ENCODE data around the gene MSS51. TPM values are rescaled to one million over a fixed set of nuclear protein-coding genes. Genes with fewer than 3 reads are reported as not detected.

The MSS51 gene
- 1.5 TPM for total RNA-seq

- Histone ChIP-seq H3K4me3 (no peak within 1 kb of the TSS), H3K4me1 (no peaks in the 10 kb centered on the region), H3K9me3 (no peaks in the 10 kb centered on the region), H3K27ac (no peak within 1 kb of the TSS), H3K27me3 (no peaks in the 10 kb centered on the region), H3K36me3 (peaks cover 0 to 28% of the 10 kb centered on the region in 2 donors)
- no peak for DNase-seq (ENCODE audit: extremely low spot score in 2 of 2)
- intact Hi-C loops (cut with DNase I): no loop called here
- TF ChIP-seq POLR2A (IDR thresholded peaks at IDR 0.05) (no peak), CTCF (IDR thresholded peaks at IDR 0.05) (no peak), POLR2AphosphoS5 (IDR thresholded peaks at IDR 0.05; ENCODE audit: insufficient read depth in 1 of 2, low read depth in 1 of 2) (no peak)
Observed at GRCh38 chr10:73433538-73433867, at the start of gene MSS51. Gene MSS51 (minus strand): TSS chr10:73433561. CDS start chr10:73428284, 5,277 bp downstream.

DNA sequence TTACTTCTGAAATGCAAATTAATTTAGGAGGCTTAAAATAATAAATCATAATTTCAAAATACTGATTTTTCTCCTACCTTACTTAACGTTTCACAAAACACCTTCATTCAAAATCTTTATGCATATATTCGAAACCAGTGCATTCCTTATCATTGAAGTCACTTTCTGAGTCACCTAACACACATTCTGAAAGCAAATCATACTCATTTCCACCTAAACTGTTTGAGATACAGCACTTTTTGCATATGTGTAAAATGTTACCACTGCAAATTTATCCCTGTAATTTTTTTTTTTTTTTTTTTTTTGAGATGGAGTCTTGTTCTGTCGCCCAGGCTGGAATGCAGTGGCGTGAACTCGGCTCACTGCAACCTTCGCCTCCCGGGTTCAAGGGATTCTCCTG is 46.8 kb upstream of the MSS51 start:
- H3K36me3 ChIP-seq: peaks cover 0 to 46% of the 10 kb centered on the region in 2 donors
- no peaks in the 10 kb centered on the region for H3K27me3 ChIP-seq
- H3K9me3 ChIP-seq: no peaks in the 10 kb centered on the region
- intact Hi-C loops (cut with DNase I): no loop called here
- no peak overlapping the region for H3K27ac ChIP-seq
- H3K4me3 ChIP-seq: no peak overlapping the region
- TF ChIP-seq CTCF (IDR thresholded peaks at IDR 0.05) (no peak), POLR2A (IDR thresholded peaks at IDR 0.05) (no peak), POLR2AphosphoS5 (IDR thresholded peaks at IDR 0.05; ENCODE audit: insufficient read depth in 1 of 2, low read depth in 1 of 2) (no peak)
- peaks cover under 1% of the 10 kb centered on the region for H3K4me1 ChIP-seq
- no peak for DNase-seq (ENCODE audit: extremely low spot score in 2 of 2)

DNA sequence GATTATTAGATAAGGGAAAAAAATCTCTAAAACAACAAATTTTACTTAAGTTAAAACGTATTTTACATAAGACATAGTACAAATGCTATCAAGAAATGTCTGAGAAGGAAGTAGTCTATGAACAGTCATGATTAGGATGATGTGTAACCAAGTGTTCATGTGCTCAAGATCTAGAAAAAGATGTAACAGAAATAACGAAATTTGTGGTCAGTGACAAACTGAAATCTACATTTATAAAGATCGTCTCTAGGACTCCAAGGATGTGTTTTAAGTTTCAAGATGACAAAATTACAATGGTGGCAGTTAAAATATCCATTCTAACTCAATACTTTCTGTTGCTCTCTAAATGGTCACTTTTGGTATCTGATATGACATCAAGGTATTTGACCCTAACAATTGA is 45.3 kb upstream of the MSS51 start:
- Histone ChIP-seq H3K4me1 (no peaks in the 10 kb centered on the region), H3K27ac (no peak overlapping the region), H3K36me3 (peaks cover 0 to 59% of the 10 kb centered on the region in 2 donors), H3K9me3 (no peaks in the 10 kb centered on the region), H3K4me3 (no peak overlapping the region), H3K27me3 (no peaks in the 10 kb centered on the region)
- no peak for DNase-seq (ENCODE audit: extremely low spot score in 2 of 2)
- intact Hi-C loops (cut with DNase I): no loop called here
- TF ChIP-seq POLR2A (IDR thresholded peaks at IDR 0.05): no peak
- TF ChIP-seq POLR2AphosphoS5 (IDR thresholded peaks at IDR 0.05; ENCODE audit: insufficient read depth in 1 of 2, low read depth in 1 of 2): no peak
- no peak for TF ChIP-seq CTCF (IDR thresholded peaks at IDR 0.05)

DNA sequence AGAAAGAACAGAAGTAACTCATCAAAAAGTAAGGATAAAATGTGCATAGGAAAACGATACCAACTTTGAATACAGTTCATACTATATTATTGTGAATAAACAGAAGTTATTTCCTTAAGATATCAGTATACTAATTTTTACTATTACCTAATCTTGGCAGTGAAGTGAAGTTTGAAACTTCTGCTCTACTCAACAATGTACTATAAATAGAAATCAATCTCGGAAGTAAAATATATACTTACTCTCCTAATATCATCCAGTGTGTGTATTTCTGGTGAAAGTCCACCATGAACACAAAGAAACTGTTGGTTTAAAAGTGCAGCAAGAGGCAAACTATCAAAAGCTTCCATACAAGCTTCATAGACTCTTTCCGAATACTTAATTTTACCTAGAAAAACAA is 37.9 kb upstream of the MSS51 start:
- peaks cover 0 to 70% of the 10 kb centered on the region in 2 donors for H3K36me3 ChIP-seq
- no peaks in the 10 kb centered on the region for H3K4me1 ChIP-seq
- H3K27me3 ChIP-seq: no peaks in the 10 kb centered on the region
- no peak overlapping the region for H3K4me3 ChIP-seq
- DNase-seq (ENCODE audit: extremely low spot score in 2 of 2): no peak
- no peak overlapping the region for H3K27ac ChIP-seq
- H3K9me3 ChIP-seq: no peaks in the 10 kb centered on the region
- intact Hi-C loops (cut with DNase I): no loop called here
- no peak for TF ChIP-seq POLR2AphosphoS5 (IDR thresholded peaks at IDR 0.05; ENCODE audit: insufficient read depth in 1 of 2, low read depth in 1 of 2)
- TF ChIP-seq CTCF (IDR thresholded peaks at IDR 0.05): no peak
- TF ChIP-seq POLR2A (IDR thresholded peaks at IDR 0.05): no peak

- no peak for TF ChIP-seq POLR2A (IDR thresholded peaks at IDR 0.05)
- Histone ChIP-seq H3K36me3 (peaks cover 0 to 63% of the 10 kb centered on the region in 2 donors), H3K27me3 (no peaks in the 10 kb centered on the region), H3K27ac (no peak overlapping the region), H3K4me3 (no peak overlapping the region), H3K4me1 (no peaks in the 10 kb centered on the region), H3K9me3 (no peaks in the 10 kb centered on the region)
- DNase-seq (ENCODE audit: extremely low spot score in 2 of 2): no peak
- intact Hi-C loops (cut with DNase I): no loop called here
Observed at GRCh38 chr10:73469579-73469978, 36.2 kb upstream of the MSS51 start.

- Histone ChIP-seq H3K9me3 (no peaks in the 10 kb centered on the region), H3K4me3 (no peak overlapping the region), H3K27ac (no peak overlapping the region), H3K27me3 (no peaks in the 10 kb centered on the region), H3K4me1 (no peaks in the 10 kb centered on the region), H3K36me3 (peaks cover 0 to 50% of the 10 kb centered on the region in 2 donors)
- intact Hi-C loops (cut with DNase I): no loop called here
- no peak for DNase-seq (ENCODE audit: extremely low spot score in 2 of 2)
- TF ChIP-seq POLR2A (IDR thresholded peaks at IDR 0.05) (no peak), POLR2AphosphoS5 (IDR thresholded peaks at IDR 0.05; ENCODE audit: insufficient read depth in 1 of 2, low read depth in 1 of 2) (no peak), CTCF (IDR thresholded peaks at IDR 0.05) (no peak)
Observed at GRCh38 chr10:73467206-73467605, 33.8 kb upstream of the MSS51 start.

Data from vagina (tissue), 2 donors.